ACHN (cell line): ENCODE measurements around the gene PLK4.
"Not testable (repeated sequence)": the region's sequence is repeated elsewhere in the genome, so short reads cannot be mapped to it uniquely, and the experiment has no call there.

Experiments used
- DNase-seq: peaks from one replicate; pipeline ENCODE4 v3.0.0-alpha.2; 2015
- in situ Hi-C: cut with HindIII; loops from 2 replicates; pipeline ENCODE4 v1.10.0; 2017; ENCODE audit warnings: low sequenced_read_pairs, low pct_ligation_motif_present, low pct_unique_long_range_greater_than_20kb

The PLK4 gene

DNA sequence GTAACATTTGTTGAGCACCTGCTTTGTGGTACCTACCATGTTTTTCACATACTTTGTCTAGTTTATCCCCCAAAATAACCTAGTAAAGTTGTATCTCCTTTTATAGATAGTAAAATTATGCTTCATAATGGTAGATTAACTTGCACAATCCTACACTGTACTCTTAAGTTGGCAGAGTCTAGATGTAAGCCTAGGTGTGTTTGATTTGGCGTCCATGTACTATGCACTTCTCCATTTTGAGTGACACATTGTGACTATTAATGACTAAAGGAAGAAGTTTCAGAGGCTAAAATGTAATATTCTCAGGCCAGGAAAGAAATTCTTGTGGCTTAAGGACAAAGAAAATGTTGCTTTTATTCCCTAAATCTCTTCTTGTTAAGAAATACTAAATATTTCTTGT, 15.4 kb downstream of the PLK4 start:
- no peak for DNase-seq
- in situ Hi-C loops, result no loop called here

DNA sequence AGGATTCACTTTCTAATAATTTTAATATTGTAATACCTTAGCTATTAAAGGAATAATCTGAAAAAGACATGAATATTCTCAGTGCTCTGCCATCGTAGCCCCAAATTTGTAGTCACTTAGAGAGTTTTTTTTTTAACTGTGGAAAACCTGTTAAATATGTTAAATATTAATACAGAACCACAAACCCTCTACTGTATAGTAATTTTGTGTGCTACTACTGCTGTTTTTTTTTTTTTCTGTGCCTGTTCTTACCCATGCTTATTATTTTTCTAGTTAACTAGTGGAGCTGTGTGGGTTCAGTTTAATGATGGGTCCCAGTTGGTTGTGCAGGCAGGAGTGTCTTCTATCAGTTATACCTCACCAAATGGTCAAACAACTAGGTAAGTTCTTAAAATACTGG, 15.8 kb downstream of the PLK4 start:
- in situ Hi-C loops, result no loop called here

DNA sequence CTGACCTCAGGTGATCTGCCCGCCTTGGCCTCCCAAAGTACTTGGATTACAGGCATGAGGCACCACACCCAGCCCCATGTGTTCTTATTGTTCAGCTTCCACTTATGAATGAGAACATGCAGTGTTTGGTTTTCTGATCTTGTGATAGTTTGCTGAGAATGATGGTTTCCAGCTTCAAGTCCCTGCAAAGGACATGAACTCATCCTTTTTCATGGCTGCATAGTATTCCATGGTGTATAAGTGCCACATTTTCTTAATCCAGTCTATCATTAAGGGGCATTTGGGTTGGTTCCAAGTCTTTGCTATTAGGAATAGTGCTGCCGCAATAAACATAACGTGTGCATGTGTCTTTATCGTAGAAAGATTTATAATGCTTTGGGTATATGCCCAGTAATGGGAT, 19.0 kb downstream of the PLK4 start:
- in situ Hi-C loops, DNase-seq: not testable (repeated sequence)

More for the DNA sequence above, 15.8 kb downstream of the PLK4 start:
- no peak for DNase-seq

DNA sequence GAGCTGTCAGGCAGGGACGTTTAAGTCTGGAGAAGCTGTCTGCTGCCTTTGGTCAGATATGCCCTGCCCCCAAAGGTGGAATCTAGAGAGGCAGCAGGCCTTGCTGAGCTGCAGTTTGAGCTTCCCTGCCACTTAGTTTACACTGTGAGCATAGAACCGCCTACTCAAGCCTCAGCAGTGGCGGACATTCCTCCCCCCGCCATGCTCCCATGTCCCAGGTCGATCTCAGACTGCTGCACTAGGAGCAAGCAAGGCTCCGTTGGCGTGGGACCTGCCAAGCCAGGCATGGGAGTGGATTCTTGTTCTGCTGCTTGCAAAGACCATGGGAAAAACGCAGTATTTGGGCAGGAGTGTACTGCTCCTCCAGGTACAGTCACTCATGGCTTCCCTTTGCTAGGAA, 24.3 kb downstream of the PLK4 start:
- in situ Hi-C loops, result no loop called here
- no peak for DNase-seq

DNA sequence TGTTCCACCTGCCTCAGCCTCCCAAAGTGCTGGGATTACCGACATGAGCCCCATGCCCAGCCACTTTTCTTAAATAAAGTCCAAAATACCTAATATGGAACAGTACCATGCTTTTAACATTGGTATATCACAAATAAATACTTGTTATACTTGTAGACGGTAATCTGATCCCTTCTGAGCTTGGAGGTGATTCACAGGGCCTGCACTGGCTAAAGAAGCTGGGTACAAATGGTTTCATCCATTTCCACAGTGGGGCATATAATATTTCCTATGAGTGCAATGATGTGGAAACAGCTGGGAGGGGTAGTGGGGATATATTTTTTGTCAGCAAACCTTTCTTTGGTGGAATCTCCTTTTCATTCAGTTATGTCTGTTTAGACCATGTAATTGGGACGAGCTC, 35.8 kb downstream of the PLK4 start:
- in situ Hi-C loops, result no loop called here
- no peak for DNase-seq

DNA sequence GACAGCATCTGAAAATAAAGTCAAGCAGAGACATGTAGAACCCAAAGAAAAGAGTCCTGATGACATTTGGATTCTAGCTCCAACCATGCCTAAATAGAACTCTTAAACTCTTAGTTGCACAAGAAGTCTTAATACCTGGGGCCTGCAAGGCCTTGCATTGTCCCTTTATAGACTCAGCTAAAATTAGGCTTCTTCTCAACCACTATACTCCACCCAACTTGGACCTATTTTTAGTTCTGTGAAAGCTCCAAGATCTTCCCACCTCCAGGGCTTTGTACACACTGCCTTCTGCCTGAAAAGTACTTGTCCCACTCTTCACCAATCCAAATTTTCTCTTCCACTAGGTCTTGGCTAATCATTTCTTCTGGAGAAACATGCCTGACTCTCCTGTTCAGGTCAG, 36.5 kb downstream of the PLK4 start:
- DNase-seq, result no peak
- in situ Hi-C loops, result no loop called here

DNA sequence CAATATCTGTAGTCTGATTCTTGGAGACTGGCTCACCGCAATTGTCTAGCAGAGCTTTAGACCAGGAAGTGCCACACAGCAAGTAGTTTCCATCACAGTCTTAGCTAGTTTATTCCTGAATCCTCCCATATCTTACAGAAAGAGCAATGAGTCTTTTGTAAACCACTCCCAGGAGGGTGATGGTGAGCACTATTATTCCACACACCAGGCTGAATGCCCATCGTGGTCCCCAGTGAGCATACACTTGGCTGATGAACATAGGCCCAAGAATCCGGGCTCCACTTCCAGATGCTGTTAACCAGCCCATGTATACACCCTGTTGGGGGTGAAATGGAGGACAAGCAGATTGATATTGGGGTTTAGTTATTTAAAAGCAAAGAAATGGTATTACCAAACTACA, 39.8 kb downstream of the PLK4 start:
- no peak for DNase-seq
- in situ Hi-C loops, result no loop called here

DNA sequence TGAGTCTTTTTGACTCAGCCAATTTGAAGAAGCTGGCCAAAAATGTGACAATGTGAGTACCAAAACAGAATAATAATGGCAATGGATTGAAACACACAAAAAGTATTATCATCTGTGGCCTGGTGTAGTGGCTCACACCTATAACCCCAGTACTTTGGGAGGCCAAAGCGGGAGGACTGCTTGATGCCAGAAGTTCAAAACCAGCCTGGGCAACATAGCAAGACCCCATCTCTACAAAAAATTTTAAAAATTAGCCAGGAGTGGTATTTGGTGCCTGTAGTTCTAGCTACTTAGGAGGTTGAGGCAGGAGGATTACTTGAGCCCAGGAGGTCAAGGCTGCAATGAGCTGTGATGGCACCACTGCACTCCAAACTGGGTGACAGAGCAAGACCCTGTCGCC, 41.5 kb downstream of the PLK4 start:
- in situ Hi-C loops, result no loop called here
- no peak for DNase-seq

DNA sequence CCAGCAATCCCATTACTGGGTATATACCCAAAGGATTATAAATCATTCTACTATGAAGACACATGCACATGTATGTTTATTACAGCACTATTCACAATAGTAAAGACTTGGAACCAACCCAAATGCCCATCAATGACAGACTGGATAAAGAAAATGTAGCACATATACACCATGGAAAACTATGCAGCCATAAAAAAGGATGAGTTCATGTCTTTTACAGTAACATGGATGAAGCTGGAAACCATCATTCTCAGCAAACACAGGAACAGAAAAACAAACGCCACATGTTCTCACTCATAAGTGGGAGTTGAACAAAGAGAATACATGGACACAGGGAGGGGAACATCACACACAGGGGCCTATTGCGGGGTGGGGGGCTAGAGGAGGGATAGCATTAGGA, 45.0 kb downstream of the PLK4 start:
- in situ Hi-C loops, DNase-seq: not testable (repeated sequence)

DNA sequence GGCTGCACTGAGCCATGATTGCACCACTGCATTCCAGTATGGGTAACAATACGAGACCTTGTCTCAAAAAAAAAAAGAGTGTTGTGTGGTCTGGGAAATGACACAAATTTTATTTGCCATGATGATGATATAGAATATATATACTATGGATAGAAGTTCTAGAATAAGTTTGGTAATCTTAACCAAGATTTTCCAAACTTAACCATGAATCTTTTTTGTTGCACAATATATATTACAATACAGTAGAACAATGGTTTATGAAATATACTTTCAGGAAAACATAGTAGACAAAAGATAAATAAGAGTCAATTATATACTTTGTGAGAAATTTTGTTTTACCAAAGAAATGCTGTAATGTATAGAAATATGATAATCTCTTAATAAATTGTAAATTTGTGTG, 49.5 kb downstream of the PLK4 start:
- in situ Hi-C loops, result no loop called here
- no peak for DNase-seq

DNA sequence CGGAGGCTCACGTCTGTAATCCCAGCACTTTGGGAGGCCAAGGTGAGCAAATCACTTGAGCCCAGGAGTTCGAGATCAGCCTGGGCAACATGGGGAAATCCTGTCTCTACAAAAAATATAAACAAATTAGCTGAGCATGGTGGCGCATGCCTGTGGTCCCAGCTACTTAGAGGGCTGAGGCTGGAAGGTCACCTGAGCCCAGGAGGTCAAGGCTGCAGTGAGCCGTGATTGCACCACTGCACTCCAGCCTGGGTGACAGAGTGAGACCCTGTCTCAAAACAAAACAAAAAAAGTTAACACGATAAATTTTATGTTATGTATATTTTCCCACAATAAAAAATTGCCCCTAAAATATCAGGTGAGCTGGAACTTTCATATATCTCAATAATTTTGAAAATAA, 51.1 kb downstream of the PLK4 start:
- DNase-seq, in situ Hi-C loops: not testable (repeated sequence)

DNA sequence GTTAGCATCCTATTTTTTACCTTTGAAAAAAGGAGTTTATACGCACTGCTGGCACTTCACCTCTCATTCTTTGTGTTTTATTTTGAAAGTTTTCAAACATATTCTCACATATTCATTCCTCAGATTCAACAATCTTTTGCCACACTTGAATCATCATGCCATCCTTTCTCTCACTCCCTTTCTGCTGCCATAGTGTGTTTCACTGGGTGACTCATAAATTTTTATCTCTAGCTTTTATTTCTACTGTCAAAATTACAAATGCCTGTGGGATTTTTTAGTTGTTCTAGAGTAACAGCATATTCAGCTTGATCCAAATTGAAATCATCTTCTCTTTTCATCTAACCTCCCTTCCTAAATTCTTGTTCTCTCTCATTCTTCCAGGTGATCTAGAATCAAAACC, 56.3 kb downstream of the PLK4 start:
- in situ Hi-C loops, result no loop called here
- no peak for DNase-seq
